B cell (primary cell): Measurements from ENCODE around the gene KCNJ4. TPM values are rescaled to one million over a fixed set of nuclear protein-coding genes. Genes with fewer than 3 reads are reported as not detected.
"Not testable (repeated sequence)": the region's sequence is repeated elsewhere in the genome, so short reads cannot be mapped to it uniquely, and the experiment has no call there.

Experiments
- ATAC-seq: fragments of 200-7000 bp; cut with Tn5 transposase; one replicate; pipeline ENCODE4 v1.10.0; 2021; ENCODE audit warnings: low read depth, mild to moderate bottlenecking, moderate number of reproducible peaks, moderate library complexity
- CTCF ChIA-PET: fragments of 350-600 bp; sonication (Branson Sonifier 250); formaldehyde crosslinking; loops from one replicate; lab custom pipeline; 2021; ENCODE audit warnings: antibody characterized with exemption, inconsistent platforms; lab: Charles Lee
- POLR2A ChIA-PET: fragments of 350-600 bp; sonication (Branson Sonifier 250); formaldehyde crosslinking; loops from one replicate; lab custom pipeline; 2021; ENCODE audit warnings: antibody characterized with exemption; lab: Charles Lee
- DNase-seq: peaks from one replicate; pipeline ENCODE4 v3.0.0; 2013
- H2AFZ ChIP-seq: 2 replicates; pipeline ENCODE4 v1.6.1; 2012; ENCODE audit warnings: mild to moderate bottlenecking, low read depth, low read length; ENCODE audit not compliant: insufficient read depth, poor library complexity, severe bottlenecking
- H3K27ac ChIP-seq, 2 donors: 1 replicate in 1 of 2; 2 replicates in 1 of 2; pipeline ENCODE4 v1.5.1; 2012 to 2013; ENCODE audit warnings: low read length in 2 of 2, mild to moderate bottlenecking in 2 of 2, moderate library complexity in 1 of 2
- H3K27me3 ChIP-seq, 4 experiments: fragments of 200-600 bp in 1 of 4; sonication (generic) in 1 of 4; replicated peaks in 1 of 4; 1 replicate in 2 of 4; 2 replicates in 2 of 4; pipeline versions ENCODE4 v1.6.1 to v1.7.0; 2013 to 2016; ENCODE audit warnings: low read length in 3 of 4, mild to moderate bottlenecking in 2 of 4, mixed read lengths in 1 of 4, moderate library complexity in 1 of 4; ENCODE audit not compliant: insufficient read depth in 4 of 4, control insufficient read depth in 3 of 4; ENCODE audit errors: control extremely low read depth in 1 of 4
- H3K36me3 ChIP-seq, 2 experiments: replicated peaks in 1 of 2; 1 replicate in 1 of 2; 2 replicates in 1 of 2; pipeline versions ENCODE4 v1.6.1 to v1.7.1; 2013; ENCODE audit warnings: low read length in 1 of 2; ENCODE audit not compliant: insufficient read depth in 2 of 2, control insufficient read depth in 1 of 2; ENCODE audit errors: control extremely low read depth in 1 of 2, extremely low read depth in 1 of 2
- H3K4me1 ChIP-seq, 2 donors: fragments of 200-600 bp in 1 of 2; sonication (generic) in 1 of 2; 1 replicate in 1 of 2; 2 replicates in 1 of 2; pipeline versions ENCODE4 v1.5.1 to v1.6.1; 2013 to 2017; ENCODE audit warnings: low read length in 2 of 2; ENCODE audit not compliant: control insufficient read depth in 2 of 2, insufficient read depth in 2 of 2
- H3K4me2 ChIP-seq: replicated peaks from 2 replicates; pipeline ENCODE3; 2012; ENCODE audit warnings: mild to moderate bottlenecking, low read depth, low read length; ENCODE audit not compliant: poor library complexity, severe bottlenecking
- H3K4me3 ChIP-seq, 5 experiments: fragments of 200-600 bp in 1 of 5; sonication (generic) in 1 of 5; 1 replicate in 3 of 5; 2 replicates in 2 of 5; pipeline versions ENCODE4 v1.5.1 to v1.7.0; 2011 to 2016; ENCODE audit warnings: low read length in 4 of 5, mild to moderate bottlenecking in 4 of 5, low read depth in 2 of 5, control low read depth in 1 of 5, moderate library complexity in 1 of 5; ENCODE audit not compliant: insufficient read depth in 1 of 5; ENCODE audit errors: control extremely low read depth in 1 of 5, extremely low read depth in 1 of 5
- H3K79me2 ChIP-seq: fragments of 200-600 bp; sonication (generic); one replicate; pipeline ENCODE4 v1.6.0; 2016; ENCODE audit warnings: low read length; ENCODE audit not compliant: control insufficient read depth, insufficient read depth
- H3K9ac ChIP-seq: fragments of 200-600 bp; sonication (generic); 2 replicates; pipeline ENCODE4 v1.6.1; 2017; ENCODE audit warnings: mild to moderate bottlenecking, low read length, moderate library complexity
- H3K9me3 ChIP-seq, 3 donors: one replicate each; pipeline versions ENCODE4 v1.6.1 to v1.7.1; 2013; ENCODE audit warnings: low read length in 2 of 3; ENCODE audit not compliant: control insufficient read depth in 2 of 3, insufficient read depth in 1 of 3; ENCODE audit errors: control extremely low read depth in 1 of 3
- H4K20me1 ChIP-seq: 2 replicates; pipeline ENCODE4 v1.6.0; 2012; ENCODE audit warnings: mild to moderate bottlenecking, low read length; ENCODE audit not compliant: insufficient read depth, control insufficient read depth, poor library complexity, severe bottlenecking
- H3K27ac Mint-ChIP-seq: one replicate; pipeline ENCODE4 v1.8.0; 2021; ENCODE audit warnings: mixed read lengths
- H3K27me3 Mint-ChIP-seq: one replicate; pipeline ENCODE4 v1.8.0; 2021; ENCODE audit warnings: mixed read lengths
- H3K4me1 Mint-ChIP-seq: one replicate; pipeline ENCODE4 v1.8.0; 2021; ENCODE audit warnings: mixed read lengths
- H3K4me3 Mint-ChIP-seq: one replicate; pipeline ENCODE4 v1.8.0; 2021; ENCODE audit warnings: mixed read lengths
- H3K9me3 Mint-ChIP-seq: one replicate; pipeline ENCODE4 v1.8.0; 2022; ENCODE audit warnings: mixed read lengths; ENCODE audit not compliant: insufficient read depth
- CTCF ChIP-seq: fragments of 200-600 bp; IDR thresholded peaks from one replicate; pipeline ENCODE4 v1.8.0; 2022; ENCODE audit warnings: antibody characterized with exemption, mild to moderate bottlenecking
- EZH2 ChIP-seq: IDR thresholded peaks from 2 replicates; pipeline ENCODE4 v1.6.1; 2012; ENCODE audit warnings: borderline replicate concordance, low read depth, mild to moderate bottlenecking, moderate library complexity, low read length; ENCODE audit not compliant: insufficient read depth, poor library complexity, severe bottlenecking
- WGBS: methylation state at CpG from one replicate; pipeline ENCODE4 v1.1.5; 2013; ENCODE audit warnings: missing lambda C conversion rate; ENCODE audit not compliant: insufficient coverage; 5-methylcytosine and 5-hydroxymethylcytosine counted together
- intact Hi-C: fragments of 100-400 bp; cut with micrococcal nuclease; formaldehyde crosslinking; loops from one replicate; pipeline ENCODE4 v1.10.0; 2022
- polyA plus RNA-seq: library from polyadenylated mRNA; depleted of rRNA; stranded (reverse); fragments of >200 nt; gene quantifications from 2 replicates; pipeline ENCODE4 v1.2.3, GENCODE V29; 2012
- total RNA-seq, 2 donors: library from RNA; stranded (reverse); fragments of 120-200 nt in 1 of 2; gene quantifications; 1 replicate in 1 of 2; 2 replicates in 1 of 2; pipeline versions ENCODE4 v1.2.3 to v1.2.4, GENCODE V29; 2013 to 2022

Gene KCNJ4
- total and polyA plus RNA-seq, 2 donors (not counting 1 experiment from before 2014, with no cell fraction given), result not detected

- POLR2A ChIA-PET, result interaction anchor here (0.6 kb wide), 3 partner anchors 40 to 284 kb away, joined by 3 to 4 read pairs (median 3); partner anchors contain the start of gene TOMM22
- Histone ChIP-seq H3K9me3 (no peaks in the 10 kb centered on the region), H3K36me3 (no peaks in the 10 kb centered on the region), H3K27me3 (no peaks in the 10 kb centered on the region), H3K27ac (peak overlapping the region; percentile 70 to 86), H3K4me3 (peak overlapping the region; percentile 61 to 75 (median 70)), H3K4me1 (peaks cover 33 to 35% of the 10 kb centered on the region in 2 donors), H3K9ac (peak overlapping the region; percentile 79), H4K20me1 (no peaks in the 10 kb centered on the region), H2AFZ (peak overlapping the region; percentile 56), H3K4me2 (peak overlapping the region; percentile 72), H3K79me2 (peaks cover 38% of the 10 kb centered on the region)
- no peaks in the 10 kb centered on the region for H3K9me3 Mint-ChIP-seq
- intact Hi-C loops, result loop anchor here (2.0 to 5.0 kb wide), 4 partner anchors 81 to 345 kb away; partner anchors contain the start of genes CSNK1E, DMC1 and PLA2G6
- under 1% methylated on average over 54 of the region's 60 CpGs for WGBS
- no peaks in the 10 kb centered on the region for H3K27me3 Mint-ChIP-seq
- H3K27ac Mint-ChIP-seq, result peak overlapping the region; percentile 97
- ATAC-seq, result peak; percentile 18
- H3K4me3 Mint-ChIP-seq, result peak overlapping the region; percentile 93
- CTCF ChIA-PET, result no interaction called here
- H3K4me1 Mint-ChIP-seq, result peaks cover 50% of the 10 kb centered on the region
- TF ChIP-seq EZH2 (no peak), CTCF (no peak)
- peak; percentile 69 for DNase-seq
Observed at GRCh38 chr22:38397189-38398085, 57.6 kb downstream of the KCNJ4 start.

GRCh38 chr22:38396440-38397069, 58.4 kb downstream of the KCNJ4 start:
- H3K36me3 ChIP-seq, H3K27me3 ChIP-seq, H3K9me3 Mint-ChIP-seq, DNase-seq, ATAC-seq, POLR2A ChIA-PET, CTCF ChIA-PET, H4K20me1 ChIP-seq, H3K27me3 Mint-ChIP-seq, H3K9me3 ChIP-seq: not testable (repeated sequence)
- Histone ChIP-seq H3K4me3 (peak overlapping the region in 4 of 5 experiments; percentile 61 to 75 (median 68)), H3K79me2 (peaks cover 46% of the 10 kb centered on the region), H3K9ac (peak overlapping the region; percentile 79), H2AFZ (peak overlapping the region; percentile 56), H3K4me2 (peak overlapping the region; percentile 72), H3K4me1 (peaks cover 33 to 35% of the 10 kb centered on the region in 2 donors), H3K27ac (peak overlapping the region; percentile 70 to 86)
- Mint-ChIP-seq H3K27ac (peak overlapping the region; percentile 97), H3K4me3 (peak overlapping the region; percentile 93), H3K4me1 (peaks cover 53% of the 10 kb centered on the region)
- intact Hi-C loops, result loop anchor here (5.0 kb wide), 2 partner anchors 214 to 344 kb away; partner anchors contain the start of gene PLA2G6
- 84% methylated on average over 6 of the region's 12 CpGs for WGBS

GRCh38 chr22:38395944-38396343, 59.1 kb downstream of the KCNJ4 start:
- peak overlapping the region; percentile 93 for H3K4me3 Mint-ChIP-seq
- Histone ChIP-seq H3K4me2 (peak overlapping the region; percentile 72), H3K79me2 (peaks cover 53% of the 10 kb centered on the region), H3K27ac (peak overlapping the region; percentile 70 to 86), H3K9ac (peak overlapping the region; percentile 79), H3K4me1 (peaks cover 36 to 38% of the 10 kb centered on the region in 2 donors), H3K4me3 (peak overlapping the region in 4 of 5 experiments; percentile 11 to 75 (median 45))
- intact Hi-C loops, result loop anchor here (1.0 to 5.0 kb wide), 3 partner anchors 136 to 344 kb away; partner anchors contain the start of gene PLA2G6
- ATAC-seq, H2AFZ ChIP-seq, POLR2A ChIA-PET, H3K36me3 ChIP-seq, H4K20me1 ChIP-seq, H3K27me3 ChIP-seq, H3K27me3 Mint-ChIP-seq, CTCF ChIA-PET, H3K9me3 Mint-ChIP-seq, DNase-seq, H3K9me3 ChIP-seq: not testable (repeated sequence)
- H3K4me1 Mint-ChIP-seq, result peaks cover 59% of the 10 kb centered on the region
- peak overlapping the region; percentile 97 for H3K27ac Mint-ChIP-seq
